ENCODE measurements around the gene ADD1. TPM values are rescaled to one million over a fixed set of nuclear protein-coding genes. Genes with fewer than 3 reads are reported as not detected.

The ADD1 gene
- total RNA-seq, 1 experiment from 2014 or later, result 163 TPM

DNA sequence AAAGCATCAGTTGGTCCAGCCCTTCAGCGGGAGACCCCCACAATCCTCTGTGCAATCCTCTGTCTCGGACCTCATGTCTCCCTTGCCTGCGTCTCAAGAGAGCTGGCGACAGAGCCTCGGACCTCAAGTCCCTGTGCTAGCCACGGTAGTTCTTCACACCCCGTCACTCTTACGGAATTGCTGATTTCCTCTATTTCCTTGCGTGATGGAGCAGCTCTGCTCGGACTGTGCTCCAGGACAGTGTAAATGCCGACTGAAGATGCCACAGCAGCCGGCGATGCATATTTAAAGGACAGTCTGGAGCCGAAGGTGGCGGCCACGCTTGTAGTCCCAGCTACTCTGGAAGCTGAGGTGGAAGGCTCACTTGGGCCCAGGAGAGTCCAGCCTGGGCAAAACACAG is 121.6 kb downstream of the ADD1 start:
- Histone ChIP-seq H3K56ac (ENCODE audit: insufficient read length, low read depth, low read length) (no peak overlapping the region), H3K9ac (ENCODE audit: extremely low read depth, insufficient read length, low read length) (no peak overlapping the region), H4K8ac (replicated peaks; ENCODE audit: insufficient read length, low read depth, low read length) (no peak overlapping the region), H3K23ac (ENCODE audit: insufficient read length, low read depth, low read length) (no peak overlapping the region), H3K4me1 (ENCODE audit: insufficient read depth, low read length) (no peaks in the 10 kb centered on the region), H3K27me3 (ENCODE audit: insufficient read depth, low read length) (no peaks in the 10 kb centered on the region), H2BK5ac (ENCODE audit: insufficient read length, low read length) (no peak overlapping the region), H3K23me2 (ENCODE audit: insufficient read length, low read depth, low read length, poor library complexity, severe bottlenecking) (no peaks in the 10 kb centered on the region), H2BK20ac (ENCODE audit: low read depth, low read length, poor library complexity, severe bottlenecking) (no peak overlapping the region), H2BK120ac (ENCODE audit: low read depth, low read length, poor library complexity, severe bottlenecking) (no peak overlapping the region), H3K79me2 (ENCODE audit: insufficient read depth, low read length) (no peaks in the 10 kb centered on the region), H3K14ac (ENCODE audit: insufficient read depth, low read length) (no peak overlapping the region), H2BK12ac (ENCODE audit: insufficient read length, low read depth, low read length) (no peak overlapping the region), H2BK15ac (ENCODE audit: low read depth, low read length) (no peak overlapping the region), H3K79me1 (ENCODE audit: insufficient read depth, low read depth, low read length, poor library complexity, severe bottlenecking) (no peaks in the 10 kb centered on the region), H4K5ac (ENCODE audit: insufficient read length, low read depth, low read length) (no peak overlapping the region), H3K18ac (ENCODE audit: insufficient read length, low read depth, low read length) (no peak overlapping the region), H2AFZ (ENCODE audit: low read length) (no peak overlapping the region), H3K4ac (ENCODE audit: low read depth, low read length) (no peak overlapping the region), H4K20me1 (ENCODE audit: control insufficient read depth, insufficient read depth, insufficient read length) (peaks cover 2% of the 10 kb centered on the region), H3K4me2 (ENCODE audit: insufficient read depth, insufficient read length, low read length) (no peak overlapping the region), H3K27ac (ENCODE audit: insufficient read length, low read depth, low read length) (no peak overlapping the region), H4K91ac (ENCODE audit: insufficient read length, low read depth, low read length) (no peak overlapping the region), H3K9me3 (ENCODE audit: control insufficient read depth, low read depth, low read length) (no peaks in the 10 kb centered on the region), H2AK5ac (ENCODE audit: insufficient read length, low read length) (no peak overlapping the region), H3T11ph (ENCODE audit: low read length) (no peak overlapping the region)
- no CpG with 5 or more reads among the region's 16 CpGs for WGBS (ENCODE audit: extremely low coverage, insufficient read length, low lambda C conversion rate)
- TF ChIP-seq, protein P1, sequence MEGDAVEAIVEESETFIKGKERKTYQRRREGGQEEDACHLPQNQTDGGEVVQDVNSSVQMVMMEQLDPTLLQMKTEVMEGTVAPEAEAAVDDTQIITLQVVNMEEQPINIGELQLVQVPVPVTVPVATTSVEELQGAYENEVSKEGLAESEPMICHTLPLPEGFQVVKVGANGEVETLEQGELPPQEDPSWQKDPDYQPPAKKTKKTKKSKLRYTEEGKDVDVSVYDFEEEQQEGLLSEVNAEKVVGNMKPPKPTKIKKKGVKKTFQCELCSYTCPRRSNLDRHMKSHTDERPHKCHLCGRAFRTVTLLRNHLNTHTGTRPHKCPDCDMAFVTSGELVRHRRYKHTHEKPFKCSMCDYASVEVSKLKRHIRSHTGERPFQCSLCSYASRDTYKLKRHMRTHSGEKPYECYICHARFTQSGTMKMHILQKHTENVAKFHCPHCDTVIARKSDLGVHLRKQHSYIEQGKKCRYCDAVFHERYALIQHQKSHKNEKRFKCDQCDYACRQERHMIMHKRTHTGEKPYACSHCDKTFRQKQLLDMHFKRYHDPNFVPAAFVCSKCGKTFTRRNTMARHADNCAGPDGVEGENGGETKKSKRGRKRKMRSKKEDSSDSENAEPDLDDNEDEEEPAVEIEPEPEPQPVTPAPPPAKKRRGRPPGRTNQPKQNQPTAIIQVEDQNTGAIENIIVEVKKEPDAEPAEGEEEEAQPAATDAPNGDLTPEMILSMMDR (conservative IDR thresholded peaks at IDR 0.05), result no peak
- H3K4me3 Mint-ChIP-seq, result peak overlapping the region; percentile 67 to 94
- H3K27ac Mint-ChIP-seq, result no peak overlapping the region
- H3K36me3 Mint-ChIP-seq (ENCODE audit: insufficient read depth in 1 of 3, low read depth in 3 of 3), result peaks cover 0 to 3% (median 2%) of the 10 kb centered on the region in 3 experiments; a peak in 3 of 7 replicates
- H3K9me3 Mint-ChIP-seq, result no peaks in the 10 kb centered on the region; a peak in 1 of 5 replicates
- no peak for DNase-seq
- H3K4me1 Mint-ChIP-seq, result peaks cover 19% of the 10 kb centered on the region in 2 experiments
- H3K27me3 Mint-ChIP-seq (ENCODE audit: low read depth), result peaks cover 13% of the 10 kb centered on the region
